Renal pelvis (tissue), 12 donors: ENCODE data around the gene MBD3L2. TPM values are rescaled to one million over a fixed set of nuclear protein-coding genes. Genes with fewer than 3 reads are reported as not detected.
A peak's percentile ranks its signal among the peaks of the same experiment; 100 is the strongest.
"Not testable (repeated sequence)": the region's sequence is repeated elsewhere in the genome, so short reads cannot be mapped to it uniquely, and the experiment has no call there.

ENCODE experiments used
- DNase-seq: peaks from one replicate; pipeline ENCODE4 v3.0.0-alpha.2; 2013
- long read RNA-seq, 16 experiments: transcript quantifications; one replicate each; lab custom pipeline, GENCODE V29; 2026
- polyA plus RNA-seq, 3 donors: library from polyadenylated mRNA; unstranded; fragments of 120-200 nt; gene quantifications; one replicate each; pipeline ENCODE4 v1.2.1, GENCODE V29; 2013; ENCODE audit not compliant: insufficient read length in 3 of 3

MBD3L2 gene
- polyA plus RNA-seq: not detected
- long read RNA-seq, donor 1: 0 reads
- long read RNA-seq, donor 2: 0 reads
- long read RNA-seq, donor 3: 0 reads
- long read RNA-seq, donor 4: 0 reads
- long read RNA-seq, donor 5: 0 reads
- long read RNA-seq, donor 6: 0 reads
- long read RNA-seq, donor 7: 0 reads
- long read RNA-seq, donor 8: 0 reads
- long read RNA-seq, donor 9: 0 reads
- long read RNA-seq, donor 10: 0 reads
- long read RNA-seq, donor 11: 0 reads
- long read RNA-seq, donor 12: 0 reads
- long read RNA-seq, donor 13: 0 reads
- long read RNA-seq, donor 14: 0 reads
- long read RNA-seq, donor 15: 0 reads
- long read RNA-seq, donor 16: 0 reads

DNA sequence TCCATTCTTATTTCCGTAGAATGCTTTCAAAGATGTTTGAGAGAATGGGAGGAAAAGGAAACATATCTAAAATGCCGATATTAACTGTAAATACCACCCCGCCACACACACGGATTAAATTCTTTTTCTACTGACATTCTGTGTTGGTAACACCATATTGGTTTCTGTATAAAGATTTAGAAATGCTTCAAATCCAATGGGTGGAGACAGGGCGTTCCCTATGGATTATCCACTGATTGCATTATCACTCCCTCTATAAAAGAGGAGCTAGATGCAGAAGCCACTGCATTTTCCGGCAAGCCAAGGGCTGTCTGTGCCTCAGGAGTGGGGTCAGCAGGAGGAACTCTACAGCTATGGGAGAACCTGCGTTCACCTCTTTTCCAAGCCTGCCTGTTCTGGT, at the start of gene MBD3L2:
MBD3L2 (plus strand) TSS at position 301 of the 400 bp plus-strand sequence; CDS start at position 354, 53 bp downstream.
- DNase-seq: not testable (repeated sequence)

DNA sequence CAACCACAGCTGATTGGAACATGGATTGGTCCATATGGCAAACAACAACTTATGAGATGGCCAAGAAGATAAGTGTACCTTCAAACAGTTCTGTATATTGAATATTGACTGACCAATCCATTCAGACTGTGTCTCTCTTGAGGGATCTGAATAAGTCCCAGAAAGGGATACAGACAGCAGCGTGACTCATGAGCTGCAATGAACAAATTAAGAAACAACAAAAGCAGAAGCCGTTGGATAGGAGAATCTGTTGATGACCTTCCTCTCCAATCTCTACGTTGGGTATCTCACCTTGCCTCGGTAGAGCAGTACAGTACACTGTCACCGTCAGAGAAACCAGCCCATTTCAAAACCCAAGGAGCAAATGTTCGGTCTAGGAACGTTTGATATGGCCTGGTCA, 49.2 kb upstream of the MBD3L2 start:
- DNase-seq: no peak

DNA sequence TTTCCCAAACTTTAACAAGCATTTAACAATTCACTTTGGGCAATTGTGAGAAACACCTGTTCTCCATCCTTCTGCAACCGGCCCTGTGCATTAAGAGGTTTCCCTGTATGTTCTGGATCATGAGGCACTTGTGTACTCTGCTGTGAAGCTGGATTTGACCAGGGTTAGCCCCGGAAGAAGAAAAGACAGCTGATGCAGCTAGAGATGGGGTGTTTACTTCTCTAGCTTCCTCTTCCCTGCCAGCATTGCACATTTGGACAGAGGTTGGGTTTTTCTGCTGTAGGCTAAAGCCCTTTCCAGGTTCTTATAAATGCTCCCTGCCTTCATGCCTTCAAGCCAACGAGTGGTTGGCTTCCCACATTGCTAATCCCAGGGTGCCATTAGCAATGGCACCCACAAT, 48.8 kb upstream of the MBD3L2 start:
- DNase-seq: no peak

DNA sequence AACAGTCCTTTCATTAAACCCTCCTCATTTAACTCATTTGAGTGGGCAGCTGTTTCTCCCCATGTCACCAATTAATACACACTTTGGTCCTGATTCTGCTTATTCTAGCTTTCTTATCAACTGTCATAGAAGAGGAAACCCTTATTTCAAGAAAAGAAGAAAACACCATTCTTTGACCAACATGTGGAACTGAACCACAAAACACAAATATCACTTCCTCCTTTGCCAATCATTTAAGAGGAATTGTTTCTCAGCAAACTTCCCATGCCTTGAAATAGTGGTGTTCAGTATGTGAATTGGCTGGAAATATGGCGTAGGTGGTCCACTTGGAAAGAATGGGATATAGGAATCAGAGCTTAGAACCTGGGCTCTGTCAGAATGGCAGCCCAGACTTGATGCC, 48.3 kb upstream of the MBD3L2 start:
- DNase-seq: no peak

DNA sequence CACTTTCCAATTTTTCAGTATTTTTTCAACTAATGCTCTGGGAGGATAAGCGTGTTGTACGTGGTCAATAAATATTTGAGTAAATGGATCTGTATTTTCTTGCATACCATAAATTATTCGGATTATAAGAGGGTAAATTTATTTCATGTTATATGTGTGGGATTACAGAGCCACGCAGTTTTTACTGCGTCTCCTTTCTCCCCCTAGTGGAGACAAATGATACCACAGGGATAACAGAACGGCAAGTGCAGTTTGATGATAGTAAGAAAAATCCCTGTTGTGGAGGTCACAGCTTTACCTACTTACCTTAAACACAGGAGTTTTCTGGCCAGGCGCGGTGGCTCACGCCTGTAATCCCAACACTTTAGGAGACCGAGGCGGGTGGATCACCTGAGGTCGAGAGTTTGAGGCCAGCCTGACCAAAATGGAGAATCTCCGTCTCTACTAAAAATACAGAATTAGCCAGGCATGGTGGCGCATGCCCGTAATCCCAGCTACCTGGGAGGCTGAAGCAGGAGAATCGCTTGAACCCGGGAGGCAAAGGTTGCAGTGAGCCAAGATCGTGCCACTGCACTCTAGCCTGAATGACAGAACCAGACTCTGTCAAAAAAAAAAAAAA, 44.7 kb upstream of the MBD3L2 start:
- DNase-seq: peak; percentile 33

DNA sequence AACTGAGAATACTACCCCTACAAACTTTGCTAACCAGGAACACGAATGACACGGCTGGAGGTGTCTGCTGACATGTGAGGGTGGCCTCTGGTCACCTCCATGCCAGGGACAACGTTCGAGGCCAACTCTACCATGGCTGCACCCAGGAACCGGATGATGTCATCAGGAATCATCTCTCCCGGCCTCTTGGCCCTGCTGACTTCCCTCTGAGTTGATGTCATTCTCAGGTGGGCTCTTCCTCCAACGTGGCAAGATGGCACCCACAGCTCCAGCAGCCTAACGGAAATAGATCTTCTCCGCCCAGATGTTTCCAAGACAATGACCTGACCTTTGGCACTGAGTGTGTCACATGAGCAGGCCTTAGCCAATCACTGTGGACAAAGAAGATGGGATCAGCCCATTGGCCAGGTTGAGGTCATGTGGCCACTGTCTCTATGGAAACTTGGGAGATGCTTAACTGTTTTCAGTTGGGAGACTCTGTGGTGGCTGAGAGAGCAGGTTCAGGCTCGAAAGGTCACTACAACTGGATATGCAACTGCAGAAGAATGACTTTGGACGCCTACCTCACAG, 42.9 kb upstream of the MBD3L2 start:
- DNase-seq: no peak

DNA sequence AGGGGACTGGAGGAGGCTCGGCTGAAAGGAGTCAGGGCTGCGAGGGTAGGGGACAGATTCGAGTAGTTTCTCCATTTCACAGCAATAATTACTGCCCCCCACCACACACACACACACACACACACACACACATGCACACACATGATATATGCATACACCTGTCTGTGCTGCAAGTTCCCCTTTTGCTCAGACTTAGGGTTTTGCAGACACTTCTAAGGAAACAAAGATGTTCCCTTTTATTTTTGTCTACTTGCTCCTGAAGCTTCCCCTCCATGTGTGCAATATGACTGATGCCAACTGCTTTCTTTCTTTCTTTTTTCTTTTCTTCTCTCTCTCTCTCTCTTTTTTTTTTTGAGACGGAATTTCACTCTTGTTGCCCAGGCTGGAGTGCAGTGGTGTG, 41.3 kb upstream of the MBD3L2 start:
- DNase-seq: no peak

DNA sequence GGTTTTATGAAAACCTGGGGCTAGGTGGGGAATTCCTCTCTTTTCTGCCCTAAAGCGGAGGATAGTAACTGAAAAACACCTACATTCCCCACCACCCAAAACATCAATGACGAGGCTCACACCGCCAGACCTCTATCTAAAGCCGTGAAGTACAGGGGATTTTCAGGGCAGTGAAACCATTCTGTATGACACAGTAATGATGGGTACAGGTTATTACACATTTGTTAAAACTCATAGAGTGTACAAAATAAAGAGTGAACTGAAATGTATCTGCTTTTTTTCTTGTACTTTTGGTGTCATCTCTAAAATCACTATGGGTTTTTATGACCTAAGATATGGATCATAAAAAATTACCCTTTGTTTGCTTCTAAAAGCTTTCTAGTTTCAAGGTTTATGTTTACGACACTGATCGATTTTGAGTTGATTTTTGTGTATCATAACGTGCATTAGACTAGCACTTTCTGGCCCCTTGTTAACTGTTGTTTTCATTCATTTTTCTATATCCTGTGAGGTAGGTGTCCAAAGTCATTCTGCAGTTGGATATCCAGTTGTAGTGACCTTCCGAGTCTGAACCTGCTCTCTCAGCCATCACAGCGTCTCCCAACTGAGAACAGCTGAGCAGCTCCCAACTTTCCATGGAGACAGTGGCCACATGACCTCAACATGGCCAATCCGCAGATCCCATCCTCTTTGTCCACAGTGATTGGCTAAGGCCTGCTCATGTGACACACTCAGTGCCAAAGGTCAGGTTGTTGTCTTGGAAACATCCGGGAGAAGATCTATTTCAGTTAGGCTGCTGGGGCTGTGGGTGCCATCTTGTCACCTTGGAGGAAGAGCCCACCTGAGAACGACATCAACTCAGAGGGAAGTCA, 38.2 kb upstream of the MBD3L2 start:
- DNase-seq: no peak

DNA sequence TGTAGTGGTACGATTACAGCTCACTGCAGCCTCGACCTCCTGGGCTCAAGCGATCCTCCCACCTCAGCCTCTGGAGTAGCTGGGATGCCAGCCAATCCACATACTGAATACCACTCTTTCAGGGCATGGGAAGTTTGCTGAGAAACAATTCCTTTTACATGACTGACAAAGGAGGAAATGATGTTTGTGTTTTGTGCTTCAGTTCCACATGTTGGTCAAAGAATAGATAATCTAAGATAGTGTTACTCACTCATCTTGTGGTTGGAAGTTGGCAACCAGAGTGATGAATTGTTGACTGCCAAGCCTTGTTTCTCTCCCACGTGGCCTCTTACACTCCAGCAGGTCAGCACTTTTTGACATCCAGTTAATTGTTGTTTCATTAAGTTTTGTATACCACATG, 35.4 kb upstream of the MBD3L2 start:
- DNase-seq: no peak

DNA sequence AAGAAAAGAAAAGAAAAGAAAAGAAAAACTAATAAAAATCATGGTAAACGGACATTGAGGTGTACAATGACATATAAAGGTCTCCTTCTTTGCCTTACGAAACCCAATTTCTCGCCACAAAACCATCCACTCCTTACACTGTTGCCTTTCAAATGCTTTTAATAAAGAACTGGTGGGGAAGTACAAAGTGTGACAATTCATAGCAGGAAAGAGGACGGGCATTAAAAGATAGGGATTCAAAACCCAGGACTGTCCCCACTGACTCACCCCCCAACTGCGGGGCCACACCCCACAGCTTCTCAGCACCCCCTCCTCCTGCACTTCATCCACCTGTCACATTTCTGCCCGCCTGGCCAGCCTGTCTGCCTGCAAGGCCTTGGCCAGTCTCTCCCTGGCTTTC, 30.3 kb upstream of the MBD3L2 start:
- no peak for DNase-seq

DNA sequence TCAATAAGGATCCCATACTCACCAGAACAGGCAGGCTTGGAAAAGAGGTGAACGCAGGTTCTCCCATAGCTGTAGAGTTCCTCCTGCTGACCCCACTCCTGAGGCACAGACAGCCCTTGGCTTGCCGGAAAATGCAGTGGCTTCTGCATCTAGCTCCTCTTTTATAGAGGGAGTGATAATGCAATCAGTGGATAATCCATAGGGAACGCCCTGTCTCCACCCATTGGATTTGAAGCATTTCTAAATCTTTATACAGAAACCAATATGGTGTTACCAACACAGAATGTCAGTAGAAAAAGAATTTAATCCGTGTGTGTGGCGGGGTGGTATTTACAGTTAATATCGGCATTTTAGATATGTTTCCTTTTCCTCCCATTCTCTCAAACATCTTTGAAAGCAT, 27.8 kb upstream of the MBD3L2 start, which contains the start of gene MBD3L2B:
MBD3L2B (minus strand) TSS at position 101 of the 400 bp plus-strand sequence; CDS start at position 67, 34 bp downstream.
- not testable (repeated sequence) for DNase-seq

DNA sequence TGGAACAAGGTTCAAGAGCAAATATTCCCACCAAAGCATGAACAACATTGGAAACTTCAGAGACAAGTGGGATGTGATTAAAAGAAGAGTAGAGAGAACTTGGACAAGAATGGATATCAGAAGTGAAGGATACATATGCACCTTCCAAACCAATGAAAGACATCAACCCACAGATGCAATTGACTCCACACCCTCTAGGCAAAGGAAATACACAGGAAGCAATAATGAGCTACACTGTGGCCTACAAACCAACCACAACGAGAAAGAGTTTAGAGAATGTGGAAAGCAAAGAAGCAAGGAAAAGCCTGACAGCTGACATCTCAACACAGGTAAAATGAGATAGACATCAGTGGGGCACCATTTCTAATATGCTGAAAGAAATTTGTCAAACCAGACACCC, 20.3 kb upstream of the MBD3L2 start:
- not testable (repeated sequence) for DNase-seq

DNA sequence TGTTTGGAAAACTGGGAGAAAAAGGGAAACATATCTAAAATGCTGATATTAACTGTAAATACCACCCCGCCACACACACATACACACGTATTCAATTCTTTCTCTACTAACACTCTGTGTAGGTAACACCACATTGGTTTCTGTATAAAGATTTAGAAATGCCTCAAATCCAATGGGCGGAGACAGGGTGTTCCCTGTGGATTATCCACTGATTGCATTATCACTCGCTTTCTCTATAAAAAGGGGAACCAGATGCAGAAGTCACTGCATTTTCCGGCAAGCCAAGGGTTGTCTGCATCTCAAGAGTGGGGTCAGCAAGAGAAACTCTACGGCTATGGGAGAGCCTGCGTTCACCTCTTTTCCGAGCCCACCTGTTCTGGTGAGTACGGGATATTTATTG, 18.8 kb upstream of the MBD3L2 start, which contains the start of gene MBD3L5:
MBD3L5 (plus strand) TSS at position 301 of the 400 bp plus-strand sequence; CDS start at position 335, 34 bp downstream.
- DNase-seq: not testable (repeated sequence)

DNA sequence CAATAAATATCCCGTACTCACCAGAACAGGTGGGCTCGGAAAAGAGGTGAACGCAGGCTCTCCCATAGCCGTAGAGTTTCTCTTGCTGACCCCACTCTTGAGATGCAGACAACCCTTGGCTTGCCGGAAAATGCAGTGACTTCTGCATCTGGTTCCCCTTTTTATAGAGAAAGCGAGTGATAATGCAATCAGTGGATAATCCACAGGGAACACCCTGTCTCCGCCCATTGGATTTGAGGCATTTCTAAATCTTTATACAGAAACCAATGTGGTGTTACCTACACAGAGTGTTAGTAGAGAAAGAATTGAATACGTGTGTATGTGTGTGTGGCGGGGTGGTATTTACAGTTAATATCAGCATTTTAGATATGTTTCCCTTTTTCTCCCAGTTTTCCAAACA, 9.0 kb upstream of the MBD3L2 start, which contains the start of gene MBD3L4:
MBD3L4 (minus strand) TSS at position 101 of the 400 bp plus-strand sequence; CDS start at position 66, 35 bp downstream.
- DNase-seq: not testable (repeated sequence)

DNA sequence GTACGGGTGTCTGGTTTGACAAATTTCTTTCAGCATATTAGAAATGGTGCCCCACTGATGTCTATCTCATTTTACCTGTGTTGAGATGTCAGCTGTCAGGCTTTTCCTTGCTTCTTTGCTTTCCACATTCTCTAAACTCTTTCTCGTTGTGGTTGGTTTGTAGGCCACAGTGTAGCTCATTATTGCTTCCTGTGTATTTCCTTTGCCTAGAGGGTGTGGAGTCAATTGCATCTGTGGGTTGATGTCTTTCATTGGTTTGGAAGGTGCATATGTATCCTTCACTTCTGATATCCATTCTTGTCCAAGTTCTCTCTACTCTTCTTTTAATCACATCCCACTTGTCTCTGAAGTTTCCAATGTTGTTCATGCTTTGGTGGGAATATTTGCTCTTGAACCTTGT, 7.6 kb upstream of the MBD3L2 start:
- not testable (repeated sequence) for DNase-seq

DNA sequence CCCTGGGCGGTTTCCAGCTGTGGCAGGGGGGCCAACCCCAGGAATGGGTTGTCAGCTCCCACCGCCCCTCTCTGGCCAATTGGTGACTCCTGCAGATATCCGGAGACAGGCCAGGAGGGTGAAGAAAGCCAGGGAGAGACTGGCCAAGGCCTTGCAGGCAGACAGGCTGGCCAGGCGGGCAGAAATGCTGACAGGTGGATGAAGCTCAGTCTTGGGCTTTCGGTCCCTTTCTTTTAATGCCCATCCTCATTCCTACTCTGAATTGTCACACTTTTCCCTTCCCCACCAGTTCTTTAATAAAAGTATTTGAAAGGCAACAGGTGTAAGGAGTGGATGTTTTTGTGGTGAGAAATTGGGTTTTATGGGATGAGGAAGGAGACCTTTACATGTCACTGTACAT, 2.3 kb downstream of the MBD3L2 start:
- DNase-seq: not testable (repeated sequence)

DNA sequence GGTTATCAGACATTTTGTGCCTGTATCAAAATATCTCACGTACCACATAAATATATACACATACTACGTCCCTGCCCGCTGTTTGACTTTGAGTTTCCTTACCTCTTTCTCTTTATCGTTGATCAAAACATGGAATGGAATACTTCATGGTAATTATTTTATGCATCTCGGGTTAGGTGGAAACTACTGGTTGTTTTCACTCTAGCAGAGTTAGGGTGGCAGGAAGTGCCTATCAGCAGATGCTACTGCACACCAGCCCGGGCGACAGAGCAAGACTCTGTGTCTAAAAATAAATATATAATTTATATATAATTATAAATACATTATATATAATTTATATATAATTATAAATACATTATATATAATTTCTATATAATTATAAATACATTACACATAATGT, 3.8 kb downstream of the MBD3L2 start:
- not testable (repeated sequence) for DNase-seq

DNA sequence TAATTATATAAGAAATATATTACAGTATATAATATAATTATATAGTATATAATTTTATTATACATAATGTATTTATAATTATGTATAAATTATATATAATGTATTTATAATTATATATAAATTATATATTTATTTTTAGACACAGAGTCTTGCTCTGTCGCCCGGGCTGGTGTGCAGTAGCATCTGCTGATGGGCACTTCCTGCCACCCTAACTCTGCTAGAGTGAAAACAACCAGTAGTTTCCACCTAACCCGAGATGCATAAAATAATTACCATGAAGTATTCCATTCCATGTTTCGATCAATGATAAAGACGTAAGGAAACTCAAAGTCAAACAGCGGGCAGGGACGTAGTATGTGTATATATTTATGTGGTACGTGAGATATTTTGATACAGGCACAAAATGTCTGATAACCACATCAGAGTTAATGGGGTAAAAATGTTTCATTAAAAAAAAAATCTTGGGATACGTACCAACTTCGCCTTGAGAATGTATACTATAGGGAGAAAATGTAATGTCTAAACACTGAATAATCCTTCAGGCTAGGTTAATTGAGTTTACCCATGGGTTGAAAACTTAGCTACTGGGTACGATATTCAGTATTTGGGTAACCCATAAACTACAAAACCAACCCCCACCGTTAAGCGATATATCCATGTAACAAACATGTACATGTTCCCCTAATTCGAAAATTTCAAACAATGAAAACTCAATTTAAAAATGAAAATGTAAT, 5.7 kb downstream of the MBD3L2 start:
- DNase-seq: not testable (repeated sequence)

DNA sequence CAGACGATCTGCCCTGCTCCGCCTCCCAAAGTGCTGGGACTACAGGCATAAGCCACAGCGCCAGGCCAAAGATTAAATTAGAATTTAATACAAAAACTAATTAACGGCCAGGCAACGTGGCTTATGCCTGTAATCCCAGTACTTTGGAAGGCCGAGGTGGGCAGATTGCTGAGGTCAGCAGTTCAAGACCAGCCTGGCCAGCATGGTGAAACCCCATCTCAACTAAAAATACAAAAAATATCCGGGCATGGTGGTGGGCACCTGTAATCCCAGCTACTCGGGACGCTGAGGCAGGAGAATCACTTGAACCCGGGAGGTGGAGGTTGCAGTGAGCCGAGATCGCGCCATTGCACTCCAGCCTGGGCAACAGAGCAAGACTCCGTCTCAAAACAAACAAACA, 6.6 kb downstream of the MBD3L2 start:
- DNase-seq: not testable (repeated sequence)

DNA sequence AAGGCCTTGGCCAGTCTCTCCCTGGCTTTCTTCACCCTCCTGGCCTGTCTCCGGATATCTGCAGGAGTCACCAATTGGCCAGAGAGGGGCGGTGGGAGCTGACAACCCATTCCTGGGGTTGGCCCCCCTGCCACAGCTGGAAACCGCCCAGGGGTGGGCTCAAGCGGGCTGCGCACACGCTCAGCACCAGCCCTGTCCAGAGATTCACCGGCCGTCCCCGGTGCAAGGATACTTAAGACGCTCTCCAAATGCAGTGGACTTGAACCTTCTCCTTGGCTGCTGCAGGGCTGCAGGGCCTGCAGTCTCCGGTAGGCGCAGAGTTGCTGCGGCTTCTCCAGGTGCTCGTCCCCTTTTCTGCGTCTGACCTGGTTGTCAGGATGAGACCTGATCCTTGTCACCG, 7.2 kb downstream of the MBD3L2 start:
- DNase-seq: not testable (repeated sequence)

DNA sequence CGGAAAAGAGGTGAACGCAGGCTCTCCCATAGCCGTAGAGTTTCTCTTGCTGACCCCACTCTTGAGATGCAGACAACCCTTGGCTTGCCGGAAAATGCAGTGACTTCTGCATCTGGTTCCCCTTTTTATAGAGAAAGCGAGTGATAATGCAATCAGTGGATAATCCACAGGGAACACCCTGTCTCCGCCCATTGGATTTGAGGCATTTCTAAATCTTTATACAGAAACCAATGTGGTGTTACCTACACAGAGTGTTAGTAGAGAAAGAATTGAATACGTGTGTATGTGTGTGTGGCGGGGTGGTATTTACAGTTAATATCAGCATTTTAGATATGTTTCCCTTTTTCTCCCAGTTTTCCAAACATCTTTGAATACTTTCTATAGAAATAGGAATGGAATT, 9.5 kb downstream of the MBD3L2 start, which contains the start of gene MBD3L3:
MBD3L3 (minus strand) TSS at position 101 of the 400 bp plus-strand sequence; CDS start at position 30, 71 bp downstream.
- not testable (repeated sequence) for DNase-seq
